Endothelial cell of umbilical vein (primary cell): ENCODE results near the gene RALGPS1. TPM values are rescaled to one million over a fixed set of nuclear protein-coding genes. Genes with fewer than 3 reads are reported as not detected.

ENCODE experiments used
- BruUV-seq: library from RNA; stranded (reverse); fragments of 400-500 nt; replicated peaks from 2 replicates; lab custom pipeline; 2021; lab: Mats Ljungman, UMichigan
- CTCF ChIA-PET: fragments of 300-600, 350-600 bp; sonication (Branson Sonifier 250); formaldehyde crosslinking; loops from one replicate; lab custom pipeline; 2021; ENCODE audit warnings: antibody characterized with exemption, inconsistent platforms; lab: Charles Lee
- POLR2A ChIA-PET: fragments of 300-600, 350-600 bp; sonication (Branson Sonifier 250); formaldehyde crosslinking; loops from one replicate; lab custom pipeline; 2021; ENCODE audit warnings: antibody characterized with exemption, inconsistent platforms; lab: Charles Lee
- DNase-seq: peaks from one replicate; pipeline ENCODE4 v3.0.0-alpha.2; 2011; ENCODE audit warnings: low read depth, low spot score
- FAIRE-seq: peaks from 2 replicates; lab custom pipeline; 2011; peaks lifted over from hg19 to GRCh38; lab: Jason Lieb, UNC
- H2AFZ ChIP-seq: 2 replicates; pipeline ENCODE4 v1.6.0; 2012; ENCODE audit warnings: low read depth, low read length, control low read depth, inconsistent platforms
- H3K27ac ChIP-seq: 2 replicates; pipeline ENCODE4 v1.5.1; 2011; ENCODE audit warnings: low read depth, mild to moderate bottlenecking, control low read depth, low read length, moderate library complexity; ENCODE audit not compliant: insufficient read depth
- H3K27me3 ChIP-seq, 2 experiments: 2 replicates each; pipeline versions ENCODE4 v1.6.0 to v1.6.1; 2011; ENCODE audit warnings: low read length in 2 of 2, mixed read lengths in 1 of 2; ENCODE audit not compliant: control insufficient read depth in 2 of 2, insufficient read depth in 2 of 2
- H3K36me3 ChIP-seq, 2 experiments: 2 replicates in 1 of 2; 3 replicates in 1 of 2; pipeline ENCODE4 v1.5.1; 2011; ENCODE audit warnings: low read length in 2 of 2, mild to moderate bottlenecking in 1 of 2, moderate library complexity in 1 of 2; ENCODE audit not compliant: control insufficient read depth in 2 of 2, insufficient read depth in 2 of 2; ENCODE audit errors: extremely low read depth in 1 of 2
- H3K4me1 ChIP-seq: 3 replicates; pipeline ENCODE4 v1.5.1; 2011; ENCODE audit warnings: mild to moderate bottlenecking, low read length; ENCODE audit not compliant: control insufficient read depth, insufficient read depth; ENCODE audit errors: extremely low read depth
- H3K4me2 ChIP-seq: 2 replicates; pipeline ENCODE4 v1.6.1; 2011; ENCODE audit warnings: low read length, control low read depth, mixed read lengths; ENCODE audit not compliant: insufficient read depth
- H3K4me3 ChIP-seq, 3 experiments: fragments of 200-600 bp in 1 of 3; sonication (generic), shearing (Covaris generic) in 1 of 3; replicated peaks in 1 of 3; 2 replicates each; pipeline ENCODE4 v1.5.1; 2011 to 2016; ENCODE audit warnings: control low read depth in 3 of 3, low read length in 3 of 3, mild to moderate bottlenecking in 2 of 3, inconsistent platforms in 1 of 3, low read depth in 1 of 3, moderate library complexity in 1 of 3; ENCODE audit not compliant: insufficient read depth in 1 of 3
- H3K79me2 ChIP-seq: 2 replicates; pipeline ENCODE4 v1.6.0; 2012; ENCODE audit warnings: low read length, inconsistent platforms; ENCODE audit not compliant: control insufficient read depth, insufficient read depth
- H3K9ac ChIP-seq: replicated peaks from 2 replicates; pipeline ENCODE3; 2011; ENCODE audit warnings: low read length, control low read depth; ENCODE audit not compliant: insufficient read depth; ENCODE audit errors: extremely low read depth
- H3K9me1 ChIP-seq: replicated peaks from 3 replicates; pipeline ENCODE4 v1.6.0; 2011; ENCODE audit warnings: mild to moderate bottlenecking, low read length; ENCODE audit not compliant: control insufficient read depth, insufficient read depth; ENCODE audit errors: extremely low read depth
- H3K9me3 ChIP-seq: replicated peaks from 2 replicates; pipeline ENCODE4 v1.5.1; 2012; ENCODE audit warnings: low read length, inconsistent platforms; ENCODE audit not compliant: control insufficient read depth, insufficient read depth
- H4K20me1 ChIP-seq: replicated peaks from 2 replicates; pipeline ENCODE3; 2011; ENCODE audit warnings: mild to moderate bottlenecking, low read length; ENCODE audit not compliant: control insufficient read depth, insufficient read depth; ENCODE audit errors: extremely low read depth
- EZH2 ChIP-seq: IDR thresholded peaks from 2 replicates; pipeline ENCODE4 v1.6.1; 2012; ENCODE audit warnings: borderline replicate concordance, low read depth, mild to moderate bottlenecking, moderate library complexity, low read length, inconsistent platforms; ENCODE audit not compliant: severe bottlenecking
- FOS ChIP-seq: IDR thresholded peaks from 2 replicates; pipeline ENCODE4 v1.6.1; 2011; ENCODE audit warnings: mild to moderate bottlenecking, low read length, moderate library complexity, borderline replicate concordance; ENCODE audit not compliant: insufficient read depth
- GATA2 ChIP-seq: IDR thresholded peaks from 2 replicates; pipeline ENCODE4 v1.7.0; 2011; ENCODE audit warnings: low read depth, mild to moderate bottlenecking, moderate library complexity, mixed read lengths, low read length; ENCODE audit not compliant: insufficient read length, insufficient read depth
- JUN ChIP-seq: IDR thresholded peaks from 2 replicates; pipeline ENCODE4 v1.6.1; 2011; ENCODE audit warnings: borderline replicate concordance, low read depth; ENCODE audit not compliant: insufficient read length, insufficient read depth
- MYC ChIP-seq: IDR thresholded peaks from one replicate; pipeline ENCODE4 v1.6.1; 2011; ENCODE audit warnings: mild to moderate bottlenecking, low read depth, low read length
- POLR2A ChIP-seq: IDR thresholded peaks from 2 replicates; pipeline ENCODE4 v1.6.1; 2012; ENCODE audit warnings: low read depth, mild to moderate bottlenecking, control low read depth, low read length
- POLR2AphosphoS5 ChIP-seq: IDR thresholded peaks from 2 replicates; pipeline ENCODE4 v1.6.1; 2012; ENCODE audit warnings: low read depth, mild to moderate bottlenecking, control low read depth, low read length, moderate library complexity; ENCODE audit not compliant: insufficient read depth
- dilution Hi-C: fragments of 300-500 bp; cut with MboI; formaldehyde crosslinking; loops from one replicate; pipeline ENCODE4 v1.15.0; 2019; ENCODE audit warnings: low sequenced_read_pairs; ENCODE audit not compliant: extremely low pct_ligation_motif_present
- intact Hi-C: fragments of 100-400 bp; cut with micrococcal nuclease; formaldehyde crosslinking; loops from one replicate; pipeline ENCODE4 v1.10.0; 2022
- polyA plus RNA-seq, 4 experiments: library from polyadenylated mRNA; depleted of rRNA in 3 of 4; stranded (reverse) in 3 of 4; unstranded in 1 of 4; fragments of >200 nt; gene quantifications; 2 replicates each; pipeline versions ENCODE4 v1.2.1 to v1.2.3, GENCODE V29; 2011 to 2012; ENCODE audit warnings: missing spikeins in 1 of 4
- total RNA-seq: library from RNA; stranded (reverse); gene quantifications from 2 replicates; pipeline ENCODE4 v1.2.3, GENCODE V29; 2021
- TF ChIP-seq, protein P1 (sequence below), 2 donors: IDR thresholded peaks; 1 replicate in 1 of 2; 2 replicates in 1 of 2; pipeline ENCODE4 v1.5.1; 2011; ENCODE audit warnings: low read length in 2 of 2, mild to moderate bottlenecking in 2 of 2, moderate library complexity in 2 of 2, control low read depth in 1 of 2, inconsistent platforms in 1 of 2, low read depth in 1 of 2; ENCODE audit not compliant: insufficient read depth in 1 of 2; ENCODE audit errors: extremely low read depth in 1 of 2
- TF ChIP-seq, protein P2 (sequence below): IDR thresholded peaks from 2 replicates; pipeline ENCODE4 v1.6.1; 2011; ENCODE audit not compliant: insufficient read depth, insufficient read length

RALGPS1 gene
- total and polyA plus RNA-seq, 2 donors (not counting 3 experiments of a cell fraction or from before 2014, with no cell fraction given) = 3.8 to 5.5 TPM

GRCh38 chr9:127252410-127253318 is 338.1 kb downstream of the RALGPS1 start:
- no peaks in the 10 kb centered on the region for H3K9me1 ChIP-seq
- H3K79me2 ChIP-seq = no peaks in the 10 kb centered on the region
- H3K4me2 ChIP-seq = no peak overlapping the region
- no peaks in the 10 kb centered on the region for H3K27me3 ChIP-seq
- no peaks in the 10 kb centered on the region for H3K36me3 ChIP-seq
- BruUV-seq = no TSS peak
- ChIA-PET POLR2A (no interaction called here), CTCF (interaction anchor here (0.9 to 1.6 kb wide), 4 partner anchors 10 to 95 kb away, joined by 3 to 5 read pairs (median 3); no protein-coding TSS in a partner anchor)
- DNase-seq (no peak), FAIRE-seq (peak; percentile 77)
- dilution Hi-C loops = no loop called here
- H3K9me3 ChIP-seq = no peaks in the 10 kb centered on the region
- H3K27ac ChIP-seq = no peak overlapping the region
- H3K9ac ChIP-seq = no peak overlapping the region
- intact Hi-C loops = no loop called here
- H3K4me1 ChIP-seq = no peaks in the 10 kb centered on the region
- no peaks in the 10 kb centered on the region for H4K20me1 ChIP-seq
- no peak overlapping the region for H3K4me3 ChIP-seq
- TF ChIP-seq, protein P1, sequence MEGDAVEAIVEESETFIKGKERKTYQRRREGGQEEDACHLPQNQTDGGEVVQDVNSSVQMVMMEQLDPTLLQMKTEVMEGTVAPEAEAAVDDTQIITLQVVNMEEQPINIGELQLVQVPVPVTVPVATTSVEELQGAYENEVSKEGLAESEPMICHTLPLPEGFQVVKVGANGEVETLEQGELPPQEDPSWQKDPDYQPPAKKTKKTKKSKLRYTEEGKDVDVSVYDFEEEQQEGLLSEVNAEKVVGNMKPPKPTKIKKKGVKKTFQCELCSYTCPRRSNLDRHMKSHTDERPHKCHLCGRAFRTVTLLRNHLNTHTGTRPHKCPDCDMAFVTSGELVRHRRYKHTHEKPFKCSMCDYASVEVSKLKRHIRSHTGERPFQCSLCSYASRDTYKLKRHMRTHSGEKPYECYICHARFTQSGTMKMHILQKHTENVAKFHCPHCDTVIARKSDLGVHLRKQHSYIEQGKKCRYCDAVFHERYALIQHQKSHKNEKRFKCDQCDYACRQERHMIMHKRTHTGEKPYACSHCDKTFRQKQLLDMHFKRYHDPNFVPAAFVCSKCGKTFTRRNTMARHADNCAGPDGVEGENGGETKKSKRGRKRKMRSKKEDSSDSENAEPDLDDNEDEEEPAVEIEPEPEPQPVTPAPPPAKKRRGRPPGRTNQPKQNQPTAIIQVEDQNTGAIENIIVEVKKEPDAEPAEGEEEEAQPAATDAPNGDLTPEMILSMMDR (IDR thresholded peaks at IDR 0.05; ENCODE audit: extremely low read depth in 1 of 2, insufficient read depth in 1 of 2, low read depth in 1 of 2, low read length in 2 of 2) = no peak
- TF ChIP-seq FOS = no peak
- no peak for TF ChIP-seq POLR2AphosphoS5
- no peak for TF ChIP-seq POLR2A
- no peak for TF ChIP-seq JUN
- no peak for TF ChIP-seq EZH2
- no peak for TF ChIP-seq MYC
- TF ChIP-seq, protein P2, sequence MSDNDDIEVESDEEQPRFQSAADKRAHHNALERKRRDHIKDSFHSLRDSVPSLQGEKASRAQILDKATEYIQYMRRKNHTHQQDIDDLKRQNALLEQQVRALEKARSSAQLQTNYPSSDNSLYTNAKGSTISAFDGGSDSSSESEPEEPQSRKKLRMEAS = no peak
- no peak for TF ChIP-seq GATA2
- no peak overlapping the region for H2AFZ ChIP-seq
